HG03432 (cell line): ENCODE data around the gene ATP5PD.
"Not testable (repeated sequence)": the region's sequence is repeated elsewhere in the genome, so short reads cannot be mapped to it uniquely, and the experiment has no call there.

ENCODE experiments used
- ATAC-seq: cut with Tn5 transposase; IDR thresholded peaks from one replicate; pipeline ENCODE4 v1.9.1; 2021; ENCODE audit warnings: mild to moderate bottlenecking, moderate library complexity; ENCODE audit not compliant: unreplicated experiment

Gene ATP5PD

GRCh38 chr17:75059369-75060345, 12.9 kb upstream of the ATP5PD start:
- ATAC-seq, result no peak

DNA sequence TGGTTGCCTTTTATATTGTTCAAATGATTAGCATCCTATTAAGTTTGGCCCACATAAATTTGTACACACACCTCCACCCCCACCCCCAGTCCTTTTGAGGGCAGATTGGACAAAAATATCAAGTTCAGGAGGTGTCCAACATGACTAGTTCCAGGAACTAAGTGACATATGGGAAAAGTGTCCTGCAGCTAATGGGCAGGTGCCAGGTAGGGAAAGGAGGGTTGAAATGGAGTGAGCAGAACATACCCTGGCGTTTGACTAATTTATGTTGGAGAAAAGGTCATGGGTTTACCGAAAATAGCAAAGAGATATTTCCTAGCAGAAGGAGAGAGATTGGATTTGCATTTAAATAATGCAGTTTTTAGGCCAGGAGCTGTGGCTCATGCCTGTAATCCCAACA, 5.2 kb upstream of the ATP5PD start:
- no peak for ATAC-seq

- no peak for ATAC-seq
Observed at GRCh38 chr17:75049706-75050105, 2.9 kb upstream of the ATP5PD start.

DNA sequence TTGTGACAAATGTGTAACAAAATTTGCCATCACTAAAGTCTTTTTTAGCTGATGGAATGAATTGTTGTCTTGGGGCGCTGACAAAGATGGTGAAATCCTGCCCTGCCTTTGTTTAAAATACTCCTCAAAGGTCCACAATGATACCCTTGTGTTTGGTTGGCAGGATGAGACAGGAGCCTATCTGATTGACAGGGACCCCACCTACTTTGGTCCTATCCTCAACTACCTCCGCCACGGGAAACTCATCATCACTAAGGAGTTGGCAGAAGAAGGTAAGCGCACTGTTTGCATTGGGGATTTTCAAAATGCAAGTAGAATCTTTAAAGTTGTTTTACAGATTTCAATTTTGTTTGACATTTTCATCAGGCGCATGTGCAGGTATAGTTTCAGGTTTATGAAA, 2.3 kb upstream of the ATP5PD start:
- ATAC-seq, result no peak

DNA sequence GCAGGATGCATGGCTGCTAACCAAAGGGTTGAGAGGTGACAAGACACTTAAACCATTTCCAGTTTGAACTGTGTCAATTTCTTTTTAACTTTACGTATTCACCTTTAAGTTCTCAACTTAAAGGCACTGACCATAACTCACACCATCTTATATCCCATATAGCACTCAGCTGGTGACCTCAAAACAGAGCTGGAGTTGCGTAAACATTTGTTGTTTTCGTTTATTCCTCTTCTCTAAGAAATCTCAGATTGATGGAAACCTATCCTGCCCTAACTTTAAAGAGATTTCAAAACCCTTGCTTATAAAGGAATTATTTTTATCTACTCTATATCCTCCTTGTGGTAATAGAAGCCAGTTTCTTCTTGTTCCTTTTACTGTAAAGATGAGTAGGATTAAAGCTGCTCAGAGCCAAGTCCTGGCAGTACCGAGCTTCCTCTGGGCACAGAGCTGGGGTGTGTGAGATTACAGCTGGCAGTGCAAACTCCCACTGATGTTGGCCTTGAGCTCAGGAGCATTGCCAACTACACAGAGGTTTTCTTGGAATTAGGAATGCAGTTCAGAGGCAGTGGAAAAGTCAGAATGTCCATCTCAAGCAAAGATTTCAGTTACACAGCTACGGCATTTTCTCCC, 1.6 kb upstream of the ATP5PD start:
- no peak for ATAC-seq

DNA sequence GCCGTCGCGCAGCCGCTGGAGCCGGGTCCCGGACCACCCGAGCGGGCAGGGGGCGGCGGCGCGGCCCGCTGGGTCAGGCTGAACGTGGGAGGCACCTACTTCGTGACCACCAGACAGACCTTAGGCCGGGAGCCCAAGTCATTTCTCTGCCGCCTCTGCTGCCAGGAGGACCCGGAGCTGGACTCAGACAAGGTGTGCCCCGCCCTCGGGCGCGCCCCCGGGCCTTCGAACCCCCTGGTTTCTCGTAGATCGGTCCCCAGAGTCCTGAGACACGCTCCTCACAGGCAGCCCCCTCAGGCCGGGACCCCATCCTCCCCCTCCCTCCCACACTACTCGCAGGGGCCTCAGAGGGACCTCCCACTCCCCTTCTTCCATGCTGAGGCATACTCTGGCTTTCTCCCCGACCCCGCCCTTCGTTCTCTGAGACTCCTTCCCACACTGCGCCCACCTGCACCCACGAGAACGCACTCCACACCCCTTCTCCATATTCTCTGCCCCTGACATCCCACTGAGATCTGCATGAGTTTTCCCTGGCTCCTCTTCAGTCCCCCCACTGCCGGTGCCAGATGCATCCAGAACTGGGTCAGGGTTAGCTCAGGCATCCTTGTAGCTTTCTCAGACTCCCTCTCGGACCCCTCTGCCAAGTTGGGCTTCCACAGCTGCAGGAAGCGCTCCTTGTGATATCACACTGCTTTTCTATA, 779 bp upstream of the ATP5PD start:
- peak; percentile 6 for ATAC-seq

DNA sequence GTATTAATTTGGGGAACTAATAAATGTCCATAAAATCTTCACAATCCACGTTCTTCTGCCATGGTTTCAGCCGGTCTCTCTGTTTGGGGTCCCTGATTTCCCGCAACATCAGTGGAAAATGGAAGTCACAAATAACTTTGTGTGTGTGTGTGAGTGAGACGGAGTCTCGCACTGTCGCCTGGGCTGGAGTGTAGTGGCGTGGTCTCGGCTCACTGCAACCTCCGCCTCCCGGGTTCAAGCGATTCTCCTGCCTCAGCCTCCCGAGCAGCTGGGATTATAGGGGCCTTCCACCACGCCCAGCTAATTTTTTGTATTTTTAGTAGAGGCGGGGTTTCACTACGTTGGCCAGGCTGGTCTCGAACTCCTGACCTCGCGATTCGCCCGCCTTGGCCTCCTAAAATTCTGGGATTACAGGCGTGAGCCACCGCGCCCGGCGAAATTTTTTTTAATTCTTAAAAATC, 793 bp downstream of the ATP5PD start:
- not testable (repeated sequence) for ATAC-seq

DNA sequence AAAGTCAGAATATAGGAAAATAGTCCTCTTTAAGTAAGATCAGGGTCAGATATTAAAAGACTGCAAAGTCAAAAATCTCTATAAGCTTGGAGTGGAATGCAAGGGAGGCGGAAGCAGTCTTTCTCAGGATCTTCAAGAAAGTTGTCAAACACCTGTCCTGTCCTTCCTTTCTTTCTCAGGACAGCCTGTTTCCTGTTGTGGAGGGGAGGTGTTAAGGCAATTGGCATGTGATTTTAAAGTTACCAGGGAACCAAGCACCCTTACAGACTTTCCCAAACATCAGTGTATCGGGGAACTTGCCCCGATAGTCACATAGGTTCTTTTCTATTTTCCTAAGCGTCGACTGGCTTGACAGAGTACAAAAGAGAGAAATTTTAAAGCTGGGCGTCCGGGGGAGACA, 2.1 kb downstream of the ATP5PD start:
- no peak for ATAC-seq

DNA sequence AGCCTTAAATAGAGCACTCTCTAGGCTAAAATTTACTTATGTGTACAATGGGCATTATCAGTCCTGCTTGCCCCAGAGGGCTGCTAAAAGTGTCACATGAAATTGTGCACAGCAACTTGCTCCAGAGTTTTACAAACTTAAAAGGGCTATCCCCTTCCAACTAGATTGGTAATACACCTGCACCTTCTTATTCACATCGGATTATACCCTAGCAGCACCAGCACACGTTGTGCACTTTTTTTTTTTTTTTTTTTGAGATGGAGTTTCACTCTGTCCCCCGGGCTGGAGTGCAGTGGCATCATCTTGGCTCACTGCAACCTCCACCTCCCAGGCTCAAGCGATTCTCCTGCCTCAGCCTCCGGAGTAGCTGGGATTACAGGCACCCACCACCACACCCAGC, 3.0 kb downstream of the ATP5PD start:
- ATAC-seq, result not testable (repeated sequence)

DNA sequence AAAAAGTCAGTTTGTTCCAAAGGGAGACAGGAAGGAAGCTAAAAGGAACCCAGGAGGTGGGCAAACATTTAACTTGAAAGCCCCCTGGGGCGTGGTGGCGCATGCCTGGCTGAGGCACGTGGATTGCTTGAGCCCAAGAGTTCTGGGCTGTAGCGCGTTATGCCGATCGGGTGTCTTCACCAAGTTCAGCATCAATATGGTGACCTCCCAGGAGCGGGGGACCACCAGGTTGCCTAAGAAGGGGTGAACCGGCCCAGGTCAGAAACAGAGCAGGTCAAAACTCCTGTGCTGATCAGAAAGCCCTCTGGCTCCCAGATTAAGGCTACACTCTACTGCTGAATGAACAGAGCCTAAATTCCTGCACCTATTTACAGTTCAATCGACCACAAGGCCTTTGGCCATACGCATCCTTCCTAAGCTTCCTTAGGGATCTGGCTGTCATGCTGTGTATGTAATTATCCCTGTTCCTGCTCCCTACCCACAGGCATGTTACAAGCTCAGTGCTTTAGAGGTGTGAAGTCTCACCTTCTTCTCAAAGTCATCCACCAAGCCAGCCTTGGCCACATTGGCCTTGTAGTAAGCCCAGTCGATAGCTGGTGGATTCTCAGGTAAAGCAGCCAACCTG, 5.0 kb downstream of the ATP5PD start:
- no peak for ATAC-seq

DNA sequence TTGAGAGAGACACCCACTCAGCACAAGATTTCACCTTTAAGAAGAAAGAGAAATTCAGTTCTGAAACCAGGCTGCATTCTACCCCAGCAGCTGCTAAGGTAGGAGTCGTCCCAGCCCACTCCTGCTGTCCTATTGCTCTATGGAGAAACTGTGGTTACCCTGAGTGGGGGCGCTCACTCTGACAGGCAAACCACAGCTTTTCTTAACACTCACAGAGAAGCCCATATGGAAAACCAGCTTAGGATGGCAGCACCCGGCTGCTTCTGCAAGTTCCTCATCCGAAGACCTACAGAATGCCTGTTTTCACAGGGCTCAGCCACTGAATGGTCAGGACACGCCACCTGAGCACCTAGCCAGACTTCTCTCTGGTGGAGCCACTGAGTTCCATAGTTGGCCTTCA, 7.5 kb downstream of the ATP5PD start:
- ATAC-seq, result no peak

DNA sequence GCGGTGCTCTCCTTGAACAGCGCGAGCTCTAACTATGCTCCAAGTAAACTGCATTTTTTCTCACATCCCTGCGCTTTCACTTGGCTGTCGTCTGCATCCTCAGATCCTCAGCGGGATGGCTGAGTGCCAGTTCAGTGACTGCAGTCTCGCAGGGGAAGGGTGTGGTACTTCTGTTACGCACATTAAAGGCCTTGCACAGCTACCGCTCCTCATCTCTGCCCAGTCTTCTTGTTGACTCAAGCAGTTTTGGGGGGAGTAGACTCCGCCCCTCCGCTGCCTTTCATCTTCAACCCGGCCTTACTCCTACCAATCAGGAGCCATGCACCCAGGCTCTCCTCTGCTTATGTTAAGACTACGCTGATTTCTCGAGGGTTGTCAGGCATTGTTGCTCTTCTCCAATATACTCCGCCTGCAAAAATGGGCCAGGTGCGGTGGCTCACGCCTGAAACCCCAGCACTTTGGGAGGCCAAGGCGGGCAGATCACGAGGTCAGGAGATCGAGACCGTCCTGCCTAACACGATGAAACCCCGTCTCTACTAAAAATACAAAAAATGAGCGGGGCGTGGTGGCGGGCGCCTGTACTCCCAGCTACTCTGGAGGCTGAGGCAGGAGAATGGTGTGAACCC, 10.0 kb downstream of the ATP5PD start:
- ATAC-seq, result no peak

GRCh38 chr17:75034236-75034908, 12.4 kb downstream of the ATP5PD start:
- ATAC-seq, result peak; percentile 67

- peak; percentile 51 for ATAC-seq
Observed at GRCh38 chr17:75033346-75034235, 13.2 kb downstream of the ATP5PD start.

DNA sequence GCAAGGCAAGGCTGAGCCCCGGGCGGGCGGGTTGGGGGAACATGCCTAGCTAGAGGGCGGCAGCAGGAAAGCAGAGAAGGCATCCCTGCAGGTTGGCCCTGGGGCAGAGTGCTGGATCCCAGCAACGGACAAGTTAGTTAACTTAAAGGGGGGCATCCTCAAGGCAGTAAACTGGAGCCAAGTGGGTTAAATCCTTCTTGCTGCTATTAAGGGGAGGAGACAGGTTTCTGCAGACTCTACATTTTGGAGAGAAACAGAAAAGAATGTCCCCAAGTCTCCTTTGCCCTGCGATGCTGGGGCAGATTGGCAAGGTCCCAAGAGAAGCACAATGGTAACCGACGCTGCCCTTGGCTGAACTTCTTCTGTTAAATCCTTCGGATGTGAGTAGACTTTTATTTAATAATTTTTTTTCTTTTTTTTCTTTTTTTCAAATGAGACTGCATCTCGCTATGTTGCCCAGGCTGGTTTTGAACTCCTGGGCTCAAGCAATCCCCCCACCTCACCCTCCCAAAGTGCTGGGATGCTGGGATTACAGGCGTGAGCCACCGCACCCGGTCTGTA, 14.0 kb downstream of the ATP5PD start:
- ATAC-seq, result no peak

DNA sequence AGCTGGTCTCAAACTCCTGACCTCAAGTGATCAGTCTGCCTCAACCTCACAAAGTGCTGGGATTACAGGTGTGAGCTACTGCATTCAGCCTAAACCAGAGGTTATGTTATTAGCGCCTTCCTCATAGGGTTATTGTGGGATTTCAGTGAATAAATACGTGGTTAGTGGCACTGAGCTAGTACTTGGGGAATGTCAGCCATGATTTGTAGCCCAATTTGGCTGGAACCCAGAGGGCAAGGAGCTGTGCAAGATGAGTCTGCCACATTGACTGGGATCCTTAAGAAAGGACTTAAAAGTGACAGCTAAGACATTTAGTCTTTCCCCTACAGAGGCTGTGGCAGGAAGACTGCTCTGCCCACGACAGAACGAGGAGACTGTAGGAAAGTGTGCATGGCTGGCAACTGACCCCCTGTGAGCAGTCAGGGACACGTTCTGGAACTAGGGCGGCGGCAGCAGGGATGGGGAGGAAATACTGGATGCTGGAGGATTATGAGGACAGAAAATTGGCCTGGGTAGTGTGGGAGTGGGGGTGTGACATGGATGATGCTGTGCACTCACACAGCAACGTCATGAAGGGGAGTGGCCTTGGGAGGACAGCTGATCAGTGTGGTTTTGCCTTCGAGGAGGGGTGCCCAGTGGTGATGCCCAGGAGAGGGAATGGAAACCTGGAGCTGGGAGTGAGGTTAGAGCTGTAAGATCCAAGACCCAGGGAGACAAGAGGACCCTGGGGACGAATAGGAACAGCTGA, 14.6 kb downstream of the ATP5PD start:
- no peak for ATAC-seq

DNA sequence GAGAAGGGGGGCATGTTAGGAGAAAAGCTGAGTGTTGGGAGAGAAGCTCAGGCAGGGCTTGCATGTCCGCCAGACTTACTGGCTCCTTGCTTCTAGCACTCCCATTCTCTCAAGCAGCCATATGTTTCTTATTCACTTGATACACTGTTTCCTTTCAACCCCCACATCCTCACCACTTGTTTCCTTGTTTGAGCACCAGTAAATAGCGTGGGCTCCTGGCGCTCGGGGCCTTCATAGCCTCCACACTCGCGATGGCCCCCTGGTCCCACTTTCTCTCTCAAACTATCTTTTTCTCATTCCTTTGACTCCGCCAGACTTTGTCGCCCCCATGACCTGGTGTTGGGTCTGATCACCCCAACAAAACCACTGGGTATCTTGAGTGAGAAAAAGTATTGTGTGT, 16.6 kb downstream of the ATP5PD start:
- no peak for ATAC-seq

DNA sequence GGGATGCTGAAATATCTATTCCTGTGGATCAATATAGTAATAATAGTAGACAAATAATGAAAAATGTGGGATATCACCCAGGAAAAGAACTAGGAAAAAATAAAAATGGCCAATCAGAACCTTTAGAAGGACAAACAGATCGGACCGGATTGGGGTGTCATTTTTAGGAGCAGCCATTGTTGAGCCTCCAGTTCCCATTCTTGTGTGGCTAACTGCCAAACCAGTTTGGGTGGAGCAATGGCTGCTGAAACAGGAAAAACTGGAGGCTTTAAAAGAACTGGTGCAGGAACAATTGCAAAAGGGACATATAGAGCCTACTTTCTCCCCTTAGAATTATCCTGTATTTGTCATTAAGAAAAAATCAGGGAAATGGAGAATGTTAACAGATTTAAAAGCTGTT, 20.1 kb downstream of the ATP5PD start:
- ATAC-seq, result not testable (repeated sequence)
